ENCODE results near the gene LTBR.

DNA sequence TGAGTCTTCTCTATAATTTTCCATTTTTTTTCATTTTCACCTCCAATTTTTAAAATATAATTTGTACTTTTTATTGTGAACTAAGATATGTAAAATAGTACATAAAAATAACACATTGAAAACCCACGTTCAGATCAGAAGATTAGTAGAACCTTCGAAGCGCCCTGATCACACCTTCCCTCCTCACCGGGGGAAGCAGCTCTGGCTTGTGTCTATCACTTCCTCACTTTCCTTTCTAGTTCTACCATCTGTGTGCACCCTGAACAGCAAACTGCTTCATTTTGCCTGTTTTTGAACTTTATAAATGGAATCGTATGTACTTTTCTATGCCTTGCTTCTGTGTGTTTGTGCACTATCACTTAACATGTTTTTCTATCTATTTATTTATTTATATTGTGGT lies 49.0 kb downstream of the LTBR start:
- TF ChIP-seq, protein P1, sequence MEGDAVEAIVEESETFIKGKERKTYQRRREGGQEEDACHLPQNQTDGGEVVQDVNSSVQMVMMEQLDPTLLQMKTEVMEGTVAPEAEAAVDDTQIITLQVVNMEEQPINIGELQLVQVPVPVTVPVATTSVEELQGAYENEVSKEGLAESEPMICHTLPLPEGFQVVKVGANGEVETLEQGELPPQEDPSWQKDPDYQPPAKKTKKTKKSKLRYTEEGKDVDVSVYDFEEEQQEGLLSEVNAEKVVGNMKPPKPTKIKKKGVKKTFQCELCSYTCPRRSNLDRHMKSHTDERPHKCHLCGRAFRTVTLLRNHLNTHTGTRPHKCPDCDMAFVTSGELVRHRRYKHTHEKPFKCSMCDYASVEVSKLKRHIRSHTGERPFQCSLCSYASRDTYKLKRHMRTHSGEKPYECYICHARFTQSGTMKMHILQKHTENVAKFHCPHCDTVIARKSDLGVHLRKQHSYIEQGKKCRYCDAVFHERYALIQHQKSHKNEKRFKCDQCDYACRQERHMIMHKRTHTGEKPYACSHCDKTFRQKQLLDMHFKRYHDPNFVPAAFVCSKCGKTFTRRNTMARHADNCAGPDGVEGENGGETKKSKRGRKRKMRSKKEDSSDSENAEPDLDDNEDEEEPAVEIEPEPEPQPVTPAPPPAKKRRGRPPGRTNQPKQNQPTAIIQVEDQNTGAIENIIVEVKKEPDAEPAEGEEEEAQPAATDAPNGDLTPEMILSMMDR (conservative IDR thresholded peaks at IDR 0.05 in 1 of 2, IDR thresholded peaks at IDR 0.05 in 1 of 2; ENCODE audit: low read depth in 1 of 2, low read length in 2 of 2) = no peak
- no peak for TF ChIP-seq EZH2 (IDR thresholded peaks at IDR 0.05; ENCODE audit: low read length, missing control alignments)

Data from fibroblast of lung (primary cell).